GM12875 (cell line): Measurements from ENCODE around the gene CACNA1E.

Source experiments
- H3K4me3 ChIP-seq: one replicate; pipeline ENCODE4 v1.5.1; 2011; ENCODE audit warnings: low read depth, low read length, control low read depth
- CTCF ChIP-seq: IDR thresholded peaks from 2 replicates; pipeline ENCODE4 v1.5.1; 2011; ENCODE audit warnings: low read depth, mild to moderate bottlenecking, control low read depth, inconsistent platforms, low read length, moderate library complexity, borderline replicate concordance; ENCODE audit not compliant: insufficient read depth

The CACNA1E gene

GRCh38 chr1:181503171-181503810 lies 20.0 kb downstream of the CACNA1E start:
- H3K4me3 ChIP-seq: no peak overlapping the region
- TF ChIP-seq CTCF: no peak

GRCh38 chr1:181504399-181504842 lies 21.1 kb downstream of the CACNA1E start:
- no peak overlapping the region for H3K4me3 ChIP-seq
- TF ChIP-seq CTCF: peak; percentile 79

DNA sequence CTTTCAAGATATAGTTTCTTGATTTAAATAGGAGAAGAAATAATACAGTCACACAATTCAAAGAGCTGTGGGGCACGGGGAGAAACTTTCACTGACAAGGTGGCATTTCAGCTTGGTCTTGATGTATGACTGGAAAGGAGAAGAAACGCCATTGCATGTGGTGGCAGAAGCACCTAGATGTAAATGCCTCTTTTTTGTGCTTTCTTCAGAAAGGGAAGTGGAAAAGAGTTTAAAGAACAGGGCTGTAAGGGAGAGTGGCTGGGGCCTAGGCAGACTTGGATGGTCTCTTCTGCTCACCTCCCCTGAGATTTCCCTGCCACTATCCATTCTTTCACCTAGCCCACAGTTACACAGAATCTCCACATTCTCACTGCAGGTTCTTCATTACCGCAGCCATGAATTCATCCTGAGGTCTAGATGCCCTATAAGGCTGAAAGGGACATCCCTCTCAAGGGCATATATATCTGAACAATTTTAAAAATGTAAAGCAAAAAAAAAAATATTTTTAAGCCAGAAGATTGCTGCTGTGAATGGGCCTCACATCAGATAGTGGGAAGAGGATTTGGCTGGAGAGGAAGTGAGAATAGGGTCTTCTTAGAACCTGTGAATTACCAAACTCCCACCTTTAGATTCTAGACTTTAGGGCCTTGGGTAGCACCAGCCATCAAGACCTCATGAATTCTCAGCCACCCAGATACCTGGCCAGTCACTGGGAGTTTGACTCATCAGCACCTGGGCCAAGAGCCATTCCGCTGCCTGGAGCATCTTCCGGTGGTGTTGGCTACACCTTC lies 23.4 kb downstream of the CACNA1E start:
- no peak for TF ChIP-seq CTCF
- H3K4me3 ChIP-seq: no peak overlapping the region

DNA sequence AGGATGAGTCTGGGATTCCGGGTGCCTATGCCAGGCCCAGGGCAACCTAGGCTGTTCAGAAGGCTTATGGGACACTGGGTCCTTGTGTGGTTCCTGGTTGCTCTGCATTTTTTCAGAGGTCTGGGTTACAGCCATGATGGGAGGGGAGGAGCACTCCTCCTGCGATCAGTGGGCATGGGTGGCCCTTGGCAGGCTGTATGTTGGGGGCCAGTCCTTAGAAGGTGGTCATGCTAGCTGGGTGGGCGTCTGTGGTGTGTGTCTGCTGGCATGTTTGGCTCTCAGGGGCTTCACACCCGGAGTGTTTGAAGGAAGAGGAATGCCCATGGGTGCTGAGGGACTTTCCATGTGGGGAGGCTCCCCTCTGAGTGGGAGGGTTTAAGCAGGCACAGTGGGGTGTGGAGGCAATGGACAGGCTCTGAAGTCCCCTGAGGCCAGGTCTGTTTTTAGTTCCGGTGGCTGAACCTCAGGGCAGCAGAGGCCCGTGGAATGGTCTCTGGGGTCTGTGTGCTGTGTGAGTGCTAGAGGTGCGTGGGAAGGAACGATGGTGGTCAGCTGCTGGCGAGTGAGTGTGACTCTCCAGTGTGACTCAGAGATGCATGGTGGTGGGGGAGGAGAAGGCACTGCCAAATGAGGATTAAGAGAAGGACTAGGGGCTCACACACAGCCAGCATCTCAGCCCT lies 25.3 kb downstream of the CACNA1E start:
- TF ChIP-seq CTCF: no peak
- H3K4me3 ChIP-seq: no peak overlapping the region

DNA sequence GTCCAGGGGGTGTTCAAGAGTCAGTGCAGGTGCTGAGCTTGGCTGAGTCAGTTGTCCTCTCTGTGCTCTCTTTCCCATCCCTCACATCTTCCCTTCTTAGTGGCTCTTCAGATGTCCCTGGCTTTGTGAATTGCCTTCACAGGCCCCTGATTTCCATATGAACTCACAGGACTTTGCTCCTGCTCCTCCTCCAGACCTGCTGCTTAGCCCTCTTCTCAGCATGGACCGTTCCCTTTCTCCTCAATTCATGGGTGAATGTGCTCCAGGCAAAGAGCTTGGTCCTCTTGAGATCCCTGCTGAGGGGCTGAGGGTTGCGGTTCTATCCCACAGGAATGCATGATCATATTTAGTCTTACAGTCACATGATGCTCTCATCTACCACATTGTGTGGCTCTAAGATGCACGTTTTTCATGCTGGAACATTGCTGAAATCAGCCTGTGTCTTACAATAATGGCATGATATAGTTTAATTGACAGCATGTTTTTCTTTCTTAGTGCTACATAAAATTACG lies 30.5 kb downstream of the CACNA1E start:
- no peak overlapping the region for H3K4me3 ChIP-seq
- TF ChIP-seq CTCF: no peak

DNA sequence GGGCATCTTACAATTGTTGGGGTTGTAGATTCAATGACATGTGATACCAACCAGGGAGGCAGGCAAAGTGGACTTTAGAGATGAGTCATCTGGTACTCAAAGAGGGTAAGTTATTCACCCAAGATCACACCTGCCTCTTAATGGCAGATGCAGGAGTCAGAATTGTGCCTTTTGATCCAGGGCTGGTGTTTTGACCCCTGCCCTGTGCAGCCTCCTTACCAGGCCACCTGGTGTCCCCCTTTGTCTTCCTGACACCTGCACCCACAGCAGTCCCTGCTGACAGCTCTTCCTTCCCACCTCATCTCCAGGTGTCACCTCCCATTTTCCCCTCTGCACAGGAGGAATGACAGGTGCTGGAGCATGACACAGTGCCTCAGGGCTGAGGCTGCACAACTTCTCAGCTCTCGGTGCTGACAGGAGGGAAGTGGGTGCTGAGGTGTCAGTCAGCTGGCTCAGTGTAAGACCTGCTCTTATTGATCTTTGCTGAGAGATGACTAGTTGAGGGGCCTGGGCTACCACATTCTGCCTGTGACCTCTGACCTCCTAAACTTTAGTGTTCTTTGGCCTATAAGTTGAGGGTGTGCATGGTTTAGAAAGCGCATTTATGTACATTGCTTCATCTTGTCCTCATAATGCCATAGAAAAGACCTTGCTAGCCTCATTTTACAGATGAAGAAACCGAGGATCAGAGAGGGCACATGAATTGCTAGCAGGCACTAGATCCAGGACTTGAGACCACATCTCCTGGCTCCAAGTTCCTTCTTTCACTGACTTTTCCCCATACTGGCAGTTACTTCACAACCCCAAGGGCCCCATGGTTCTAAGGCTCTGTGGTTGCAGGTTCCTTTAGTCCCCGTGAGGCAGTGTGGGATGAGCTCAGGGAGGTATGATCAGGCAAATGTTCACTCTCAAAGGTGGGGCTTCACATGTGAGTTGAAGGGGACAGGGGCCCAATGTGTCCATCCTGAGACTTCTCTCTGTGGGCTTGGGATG lies 31.3 kb downstream of the CACNA1E start:
- H3K4me3 ChIP-seq: no peak overlapping the region
- 0 out of 2 replicates have a peak, but pooled peaks have one; percentile 11 for TF ChIP-seq CTCF
